SU-DHL-6 (cell line): ENCODE results near the gene CSK.

Experiments used
- H2AFZ ChIP-seq: fragments of 200-600 bp; sonication (generic); 2 replicates; pipeline ENCODE4 v1.6.1; 2014; ENCODE audit warnings: low read depth, mild to moderate bottlenecking, moderate library complexity, mixed read lengths, antibody characterized with exemption, low read length; ENCODE audit not compliant: severe bottlenecking
- H3F3A ChIP-seq: fragments of 200-600 bp; shearing (Covaris generic); 2 replicates; pipeline ENCODE4 v1.6.0; 2016; ENCODE audit warnings: antibody characterized with exemption, mild to moderate bottlenecking; ENCODE audit not compliant: insufficient read depth
- H3K27ac ChIP-seq: fragments of 200-600 bp; sonication (generic); 2 replicates; pipeline ENCODE4 v1.5.1; 2016; ENCODE audit warnings: low read depth, mild to moderate bottlenecking, low read length, moderate library complexity, mixed read lengths
- H3K27me3 ChIP-seq: fragments of 200-600 bp; sonication (generic), shearing (Covaris generic); 2 replicates; pipeline ENCODE4 v1.6.0; 2014; ENCODE audit warnings: mild to moderate bottlenecking, low read length
- H3K36me3 ChIP-seq: fragments of 200-600 bp; sonication (generic); 2 replicates; pipeline ENCODE4 v1.6.1; 2014; ENCODE audit warnings: mild to moderate bottlenecking, low read length, mixed read lengths
- H3K4me2 ChIP-seq: fragments of 300-600, 200-600 bp; shearing (Covaris generic), sonication (generic); 2 replicates; pipeline ENCODE4 v1.6.0; 2014; ENCODE audit warnings: low read length, low read depth, mild to moderate bottlenecking; ENCODE audit not compliant: poor library complexity, severe bottlenecking
- H3K4me3 ChIP-seq: fragments of 200-600 bp; sonication (generic); 2 replicates; pipeline ENCODE4 v1.5.1; 2014; ENCODE audit warnings: antibody characterized with exemption, low read length, mild to moderate bottlenecking, mixed read lengths; ENCODE audit not compliant: insufficient read depth, poor library complexity, severe bottlenecking
- H3K79me2 ChIP-seq: fragments of 200-600 bp; sonication (generic); 2 replicates; pipeline ENCODE4 v1.6.1; 2014; ENCODE audit warnings: mild to moderate bottlenecking, low read length, moderate library complexity; ENCODE audit not compliant: insufficient read depth
- H3K9ac ChIP-seq: fragments of 200-600 bp; sonication (generic); 2 replicates; pipeline ENCODE4 v1.7.0; 2014; ENCODE audit warnings: mild to moderate bottlenecking, low read length
- H3K9me2 ChIP-seq: fragments of 200-600 bp; sonication (generic); replicated peaks from 2 replicates; pipeline ENCODE4 v1.6.1; 2014; ENCODE audit warnings: low read length; ENCODE audit not compliant: insufficient read depth
- H3K9me3 ChIP-seq: fragments of 200-600 bp; sonication (generic); 2 replicates; pipeline ENCODE4 v1.6.1; 2014; ENCODE audit warnings: low read length, mixed read lengths; ENCODE audit not compliant: insufficient read depth
- H4K20me1 ChIP-seq: fragments of 200-600 bp; sonication (generic); 2 replicates; pipeline ENCODE4 v1.6.1; 2014; ENCODE audit warnings: low read depth, mild to moderate bottlenecking, antibody characterized with exemption, low read length, moderate library complexity, mixed read lengths
- CTCF ChIP-seq: fragments of 200-600 bp; sonication (generic); IDR thresholded peaks from one replicate; pipeline ENCODE4 v1.5.1; 2017; ENCODE audit warnings: antibody characterized with exemption, mild to moderate bottlenecking, low read length, moderate library complexity; ENCODE audit not compliant: insufficient read depth, poor library complexity, severe bottlenecking
- EZH2phosphoT487 ChIP-seq: fragments of 200-600 bp; sonication (generic), shearing (Covaris generic); conservative IDR thresholded peaks from 2 replicates; pipeline ENCODE4 v1.6.1; 2018; ENCODE audit warnings: mild to moderate bottlenecking, antibody characterized with exemption, low read length, moderate library complexity, mixed read lengths

CSK gene

DNA sequence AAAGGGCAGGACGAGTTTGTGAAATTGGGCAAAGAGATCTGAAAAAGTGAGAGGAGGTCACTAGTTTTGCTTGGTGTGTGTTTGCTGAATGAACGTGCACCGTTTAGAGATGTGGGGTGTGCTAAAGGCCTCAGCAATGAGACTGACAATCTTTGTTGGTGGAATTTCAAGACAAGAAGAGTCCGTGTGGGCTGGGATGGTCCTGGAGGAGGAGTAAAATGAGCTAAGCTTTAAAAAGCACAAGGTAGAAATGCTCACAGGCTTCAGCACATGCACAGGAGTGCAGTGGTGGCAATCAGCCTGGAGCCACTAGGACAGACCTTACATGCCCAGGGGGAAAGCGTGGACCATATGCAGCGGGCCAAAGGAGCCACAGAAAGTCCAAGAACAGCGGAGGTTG lies 43.1 kb downstream of the CSK start:
- H3K27ac ChIP-seq, result no peak overlapping the region
- no peak overlapping the region for H3K9ac ChIP-seq
- no peaks in the 10 kb centered on the region for H3K9me3 ChIP-seq
- no peak overlapping the region for H2AFZ ChIP-seq
- H3K4me3 ChIP-seq, result no peak overlapping the region
- H3K79me2 ChIP-seq, result no peaks in the 10 kb centered on the region
- no peaks in the 10 kb centered on the region for H3K27me3 ChIP-seq
- TF ChIP-seq EZH2phosphoT487 (no peak), CTCF (no peak)
- no peaks in the 10 kb centered on the region for H3K9me2 ChIP-seq
- no peaks in the 10 kb centered on the region for H3F3A ChIP-seq
- H4K20me1 ChIP-seq, result no peaks in the 10 kb centered on the region
- H3K36me3 ChIP-seq, result no peaks in the 10 kb centered on the region
- no peak overlapping the region for H3K4me2 ChIP-seq

DNA sequence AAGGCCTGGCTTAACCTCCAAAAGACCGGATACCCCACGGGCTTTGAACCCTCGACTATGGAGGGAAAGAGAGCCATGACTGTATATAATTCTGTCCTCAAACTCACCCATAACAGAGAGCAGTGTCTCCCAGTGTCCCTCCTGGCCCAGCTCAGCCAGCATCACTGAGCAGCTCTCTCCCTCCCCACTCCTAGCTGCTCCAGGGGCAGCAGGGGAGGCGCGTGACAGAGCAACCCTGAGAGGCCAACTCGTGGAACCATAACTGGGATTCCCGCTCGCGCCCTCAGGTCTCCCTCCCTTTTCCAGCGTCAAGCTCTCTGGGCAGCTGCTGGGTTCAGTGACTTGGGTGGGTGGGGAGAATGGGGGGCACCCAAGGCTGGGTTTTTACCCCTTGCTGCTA lies 44.0 kb downstream of the CSK start:
- no peak overlapping the region for H3K9ac ChIP-seq
- TF ChIP-seq CTCF (no peak), EZH2phosphoT487 (no peak)
- H3K4me3 ChIP-seq, result no peak overlapping the region
- no peaks in the 10 kb centered on the region for H3K79me2 ChIP-seq
- no peak overlapping the region for H3K27ac ChIP-seq
- H3K9me3 ChIP-seq, result no peaks in the 10 kb centered on the region
- no peaks in the 10 kb centered on the region for H3K27me3 ChIP-seq
- H3K9me2 ChIP-seq, result no peaks in the 10 kb centered on the region
- no peak overlapping the region for H3K4me2 ChIP-seq
- H3K36me3 ChIP-seq, result no peaks in the 10 kb centered on the region
- H2AFZ ChIP-seq, result no peak overlapping the region
- no peaks in the 10 kb centered on the region for H4K20me1 ChIP-seq
- H3F3A ChIP-seq, result no peaks in the 10 kb centered on the region

GRCh38 chr15:74826364-74826819 lies 44.5 kb downstream of the CSK start, which contains the start of gene CPLX3:
CPLX3 (plus strand) TSS chr15:74826627; CDS start chr15:74826704, 77 bp downstream.
- no peaks in the 10 kb centered on the region for H4K20me1 ChIP-seq
- H2AFZ ChIP-seq, result no peak within 1 kb of the TSS
- H3K4me3 ChIP-seq, result no peak within 1 kb of the TSS
- H3K4me2 ChIP-seq, result no peak within 1 kb of the TSS
- no peaks in the 10 kb centered on the region for H3K27me3 ChIP-seq
- no peaks in the 10 kb centered on the region for H3F3A ChIP-seq
- no peaks in the 10 kb centered on the region for H3K79me2 ChIP-seq
- no peak within 1 kb of the TSS for H3K27ac ChIP-seq
- TF ChIP-seq EZH2phosphoT487, result no peak
- TF ChIP-seq CTCF, result no peak
- H3K9ac ChIP-seq, result no peak within 1 kb of the TSS
- H3K9me3 ChIP-seq, result no peaks in the 10 kb centered on the region
- no peaks in the 10 kb centered on the region for H3K36me3 ChIP-seq
- no peaks in the 10 kb centered on the region for H3K9me2 ChIP-seq
